Right lobe of liver (tissue), 4 donors: ENCODE measurements around the gene SYTL3.

Experiments used
- CTCF ChIP-seq, 4 donors: fragments of 200-600 bp in 3 of 4; fragments of 450-650 bp in 1 of 4; IDR thresholded peaks; one replicate each; pipeline versions ENCODE4 v1.5.1 to v1.8.0; 2016 to 2022; ENCODE audit warnings: antibody characterized with exemption in 4 of 4, mild to moderate bottlenecking in 2 of 4
- POLR2A ChIP-seq: fragments of 450-650 bp; IDR thresholded peaks from one replicate; pipeline ENCODE4 v1.6.1; 2017; ENCODE audit warnings: antibody characterized with exemption, mild to moderate bottlenecking
- donor health status: DM: no; HTN: no; CAD: no.
- donor health status: DM: no; HTN: no; CAD: no.
- donor health status: DM: no; HTN: yes; CAD: no.

GRCh38 chr6:158771399-158772152 lies 121.7 kb downstream of the SYTL3 start:
- TF ChIP-seq POLR2A (no peak), CTCF (IDR thresholded peaks at IDR 0.05) (no peak)
